NCI-H82 treated with DMSO at 0.1 percent for 48 hours (cell line): ENCODE results near the gene ARID5A.

Experiments
- DNase-seq: peaks from one replicate; lab custom pipeline; 2025; ENCODE audit not compliant: unreplicated experiment; lab: John Stamatoyannopoulos, UW

Gene ARID5A

DNA sequence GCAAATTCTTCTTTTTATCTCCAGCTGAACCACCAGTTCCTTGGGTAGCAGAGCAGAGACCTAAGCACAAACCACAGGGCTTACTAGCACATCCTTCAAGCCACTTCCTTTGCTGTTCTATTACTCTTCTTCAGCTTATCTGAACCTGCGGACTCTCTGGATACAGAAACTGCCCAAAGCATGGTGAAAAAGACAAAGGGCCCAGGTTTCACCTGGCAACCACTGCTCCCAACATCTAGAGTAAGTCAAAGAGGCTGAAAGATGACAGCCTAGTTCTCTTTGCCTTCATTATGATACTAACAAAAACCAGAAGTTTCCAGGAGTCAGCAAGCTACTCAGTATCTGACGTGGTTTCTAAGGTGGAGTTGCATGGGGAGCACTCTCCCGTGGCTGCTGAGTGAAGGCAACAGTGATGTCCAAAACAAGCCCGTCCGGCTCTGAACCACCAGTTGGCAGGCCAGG, 58.2 kb downstream of the ARID5A start:
- DNase-seq, result no peak

GRCh38 chr2:96596596-96596995, 60.0 kb downstream of the ARID5A start:
- DNase-seq, result no peak

DNA sequence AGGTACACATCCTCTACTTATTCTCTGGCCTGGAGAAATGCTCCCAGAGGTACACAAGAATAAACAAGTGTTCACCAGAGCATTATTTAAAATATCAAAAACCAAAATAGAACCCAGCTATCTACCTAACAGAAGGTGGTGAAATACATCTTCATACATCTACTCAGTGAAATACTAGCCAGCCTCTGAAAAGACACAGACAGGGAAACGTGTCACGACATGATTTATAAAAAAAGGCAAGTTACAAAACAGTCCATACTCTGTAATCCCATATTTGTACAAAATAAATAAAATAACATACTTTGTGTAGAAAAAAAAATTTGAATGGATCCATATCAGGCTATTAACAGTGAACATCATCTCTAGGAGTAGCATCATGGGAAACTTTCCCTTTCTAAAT, 63.4 kb downstream of the ARID5A start:
- no peak for DNase-seq

DNA sequence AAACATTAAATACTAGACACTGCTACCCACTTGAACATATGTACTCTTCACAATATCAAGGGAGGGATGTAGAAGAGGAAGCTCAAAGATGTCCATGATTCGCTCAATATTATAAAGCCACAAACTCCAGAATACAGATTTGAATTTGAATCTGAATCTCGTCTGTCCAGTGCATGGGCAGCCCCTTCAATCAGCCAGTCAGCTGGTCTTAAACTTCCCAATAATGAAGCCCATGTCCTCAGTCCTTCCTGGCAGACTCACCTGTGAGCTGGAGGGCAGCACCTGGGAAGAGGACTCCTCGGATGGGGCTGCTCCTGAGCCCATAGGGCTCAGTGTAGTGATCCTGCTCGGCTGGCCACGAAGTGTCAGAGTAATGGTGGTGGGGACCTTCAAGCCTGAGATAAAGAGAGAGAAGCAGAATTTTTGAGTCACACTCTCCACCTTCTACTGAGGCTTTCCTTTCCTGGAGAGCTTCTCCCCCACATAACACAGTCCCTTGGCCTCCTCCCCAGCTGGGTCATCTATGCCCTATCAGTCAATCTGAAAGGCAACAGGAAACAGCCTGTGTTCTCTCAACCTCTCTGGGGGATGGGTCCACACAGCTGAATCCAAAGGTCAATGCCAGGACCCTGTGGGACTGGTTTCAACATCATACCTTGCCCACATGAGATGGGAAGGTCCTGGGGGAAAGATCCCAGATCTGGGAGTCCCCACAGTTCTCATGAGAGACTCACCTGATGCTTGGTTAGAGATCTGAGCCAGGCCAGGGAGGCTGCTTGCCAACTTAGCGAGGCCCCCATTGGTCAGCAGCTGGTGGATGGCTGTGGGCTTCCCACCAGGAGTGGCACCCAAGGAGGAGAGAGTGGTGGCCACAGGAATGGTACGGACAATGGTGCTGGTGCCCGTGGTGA, 65.1 kb downstream of the ARID5A start:
- DNase-seq, result no peak
